Tibial nerve (tissue), 4 donors: ENCODE measurements around the gene ZFAND3. TPM values are rescaled to one million over a fixed set of nuclear protein-coding genes. Genes with fewer than 3 reads are reported as not detected.
"Not testable (repeated sequence)": the region's sequence is repeated elsewhere in the genome, so short reads cannot be mapped to it uniquely, and the experiment has no call there.

Experiments
- DNase-seq, 2 donors: peaks; one replicate each; pipeline ENCODE4 v3.0.0-alpha.2; 2019; ENCODE audit warnings: low spot score in 2 of 2
- H3K27ac ChIP-seq, 4 donors: fragments of 200-600 bp; sonication (generic) in 3 of 4; one replicate each; pipeline ENCODE4 v1.5.1; 2017 to 2019; ENCODE audit warnings: mild to moderate bottlenecking in 1 of 4
- H3K27me3 ChIP-seq, 2 donors: fragments of 200-600 bp; sonication (generic) in 1 of 2; one replicate each; pipeline versions ENCODE4 v1.5.1 to v1.6.0; 2017 to 2019
- H3K36me3 ChIP-seq, 3 donors: fragments of 200-600 bp; sonication (generic); one replicate each; pipeline ENCODE4 v1.5.1; 2018 to 2019
- H3K4me1 ChIP-seq, 4 donors: fragments of 200-600 bp; sonication (generic) in 3 of 4; one replicate each; pipeline ENCODE4 v1.5.1; 2017 to 2019
- H3K4me3 ChIP-seq, 4 donors: fragments of 200-600 bp; sonication (generic) in 3 of 4; one replicate each; pipeline ENCODE4 v1.5.1; 2017 to 2019; ENCODE audit warnings: mild to moderate bottlenecking in 1 of 4, moderate library complexity in 1 of 4
- H3K9me3 ChIP-seq, 4 donors: fragments of 200-600 bp; sonication (generic) in 3 of 4; one replicate each; pipeline ENCODE4 v1.5.1; 2017 to 2019
- EP300 ChIP-seq, 2 donors: sonication (generic); formaldehyde crosslinking; IDR thresholded peaks; one replicate each; pipeline ENCODE4 v1.6.1; 2017; ENCODE audit warnings: antibody characterized with exemption in 2 of 2, mild to moderate bottlenecking in 1 of 2
- POLR2A ChIP-seq, 2 donors: fragments of 450-650 bp; IDR thresholded peaks; one replicate each; pipeline ENCODE4 v1.6.1; 2017; ENCODE audit warnings: antibody characterized with exemption in 2 of 2, mild to moderate bottlenecking in 2 of 2, moderate library complexity in 2 of 2
- WGBS, 2 donors: methylation state at CpG; one replicate each; pipeline ENCODE4 v1.1.5; 2018; 5-methylcytosine and 5-hydroxymethylcytosine counted together
- total RNA-seq, 4 donors: library from RNA; depleted of rRNA; stranded (reverse); fragments of >200 nt; gene quantifications; one replicate each; pipeline ENCODE4 v1.1.0, GENCODE V29; 2016
- TF ChIP-seq, protein P1 (sequence below), 5 experiments: fragments of 200-600 bp in 3 of 5; fragments of 450-650 bp in 2 of 5; sonication (generic) in 3 of 5; IDR thresholded peaks; one replicate each; pipeline ENCODE4 v1.5.1; 2016 to 2019; ENCODE audit warnings: antibody characterized with exemption in 5 of 5, mild to moderate bottlenecking in 3 of 5, moderate library complexity in 2 of 5

Gene ZFAND3
- total RNA-seq, 4 donors from 2014 or later = 30.1 to 47.9 (median 39.1) TPM

DNA sequence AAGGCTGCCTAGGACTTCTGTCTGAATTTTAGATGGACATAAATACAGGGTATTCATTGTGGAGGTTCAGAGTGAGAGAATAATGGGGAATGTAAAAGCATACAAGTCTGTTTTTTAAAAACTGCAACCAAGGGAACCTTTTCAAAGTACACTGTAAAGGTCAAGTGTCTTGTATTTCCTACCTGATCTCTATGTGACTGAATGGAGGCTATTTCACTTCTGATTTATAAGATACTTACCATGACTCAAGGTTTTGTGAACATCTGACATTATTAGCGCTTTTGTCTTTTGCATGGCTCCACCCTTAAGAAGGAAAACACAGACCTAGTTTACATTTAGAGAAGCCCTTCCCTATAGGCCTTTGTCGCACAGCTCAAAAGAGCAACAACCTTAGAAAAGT is 126.5 kb downstream of the ZFAND3 start:
- 97% methylated on average over 2 of the region's 2 CpGs for WGBS, 2 donors

DNA sequence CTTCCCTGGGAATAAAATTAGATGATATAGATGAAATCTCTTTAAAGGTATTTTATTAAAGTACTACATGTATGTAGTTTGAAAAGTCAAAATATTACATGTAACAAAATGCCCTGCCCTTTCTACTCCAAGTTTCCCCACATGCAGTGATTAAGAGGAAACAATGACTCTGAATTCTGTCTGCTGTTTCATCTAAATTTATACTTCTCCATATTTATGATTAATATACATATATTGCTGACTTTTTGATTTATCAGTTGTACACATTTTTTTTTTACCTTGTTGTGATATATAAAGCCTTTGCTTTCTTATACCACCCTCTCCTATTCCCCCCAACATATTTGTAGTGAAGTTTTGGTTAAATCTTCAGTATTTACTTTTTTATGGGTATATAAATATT is 127.9 kb downstream of the ZFAND3 start:
- Histone ChIP-seq H3K4me3 (no peak overlapping the region), H3K27me3 (no peaks in the 10 kb centered on the region), H3K27ac (no peak overlapping the region), H3K36me3 (no peaks in the 10 kb centered on the region), H3K9me3 (no peaks in the 10 kb centered on the region), H3K4me1 (peaks cover 0 to 44% (median 0%) of the 10 kb centered on the region in 4 donors)
- no peak for DNase-seq
- TF ChIP-seq POLR2A (IDR thresholded peaks at IDR 0.05) (no peak), EP300 (IDR thresholded peaks at IDR 0.05) (no peak)
- TF ChIP-seq, protein P1, sequence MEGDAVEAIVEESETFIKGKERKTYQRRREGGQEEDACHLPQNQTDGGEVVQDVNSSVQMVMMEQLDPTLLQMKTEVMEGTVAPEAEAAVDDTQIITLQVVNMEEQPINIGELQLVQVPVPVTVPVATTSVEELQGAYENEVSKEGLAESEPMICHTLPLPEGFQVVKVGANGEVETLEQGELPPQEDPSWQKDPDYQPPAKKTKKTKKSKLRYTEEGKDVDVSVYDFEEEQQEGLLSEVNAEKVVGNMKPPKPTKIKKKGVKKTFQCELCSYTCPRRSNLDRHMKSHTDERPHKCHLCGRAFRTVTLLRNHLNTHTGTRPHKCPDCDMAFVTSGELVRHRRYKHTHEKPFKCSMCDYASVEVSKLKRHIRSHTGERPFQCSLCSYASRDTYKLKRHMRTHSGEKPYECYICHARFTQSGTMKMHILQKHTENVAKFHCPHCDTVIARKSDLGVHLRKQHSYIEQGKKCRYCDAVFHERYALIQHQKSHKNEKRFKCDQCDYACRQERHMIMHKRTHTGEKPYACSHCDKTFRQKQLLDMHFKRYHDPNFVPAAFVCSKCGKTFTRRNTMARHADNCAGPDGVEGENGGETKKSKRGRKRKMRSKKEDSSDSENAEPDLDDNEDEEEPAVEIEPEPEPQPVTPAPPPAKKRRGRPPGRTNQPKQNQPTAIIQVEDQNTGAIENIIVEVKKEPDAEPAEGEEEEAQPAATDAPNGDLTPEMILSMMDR (IDR thresholded peaks at IDR 0.05) = no peak

More for the DNA sequence above, 126.5 kb downstream of the ZFAND3 start:
- Histone ChIP-seq H3K27ac (no peak overlapping the region), H3K9me3 (no peaks in the 10 kb centered on the region), H3K4me1 (peaks cover 0 to 46% (median 2%) of the 10 kb centered on the region in 4 donors), H3K27me3 (no peaks in the 10 kb centered on the region), H3K36me3 (no peaks in the 10 kb centered on the region), H3K4me3 (no peak overlapping the region)
- DNase-seq = no peak
- TF ChIP-seq, protein P1 (IDR thresholded peaks at IDR 0.05) = no peak
- TF ChIP-seq POLR2A (IDR thresholded peaks at IDR 0.05) = no peak
- TF ChIP-seq EP300 (IDR thresholded peaks at IDR 0.05) = no peak

DNA sequence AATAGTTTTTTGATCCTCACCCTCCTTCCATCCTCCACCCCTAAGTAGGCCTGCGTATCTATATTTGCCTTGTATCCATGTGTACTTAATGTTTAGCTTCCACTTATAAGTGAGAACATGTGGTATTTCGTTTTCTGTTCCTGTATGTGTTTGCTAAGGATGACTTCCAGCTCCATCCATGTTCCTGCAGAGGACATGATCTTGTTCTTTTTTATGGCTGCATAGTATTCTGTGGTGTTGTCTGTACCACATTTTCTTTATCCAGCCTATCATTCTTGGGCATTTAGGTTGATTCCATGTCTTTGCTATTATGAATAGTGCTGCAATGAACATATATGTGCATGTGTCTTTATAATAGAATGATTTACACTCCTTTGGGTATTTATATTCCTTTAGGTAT is 129.1 kb downstream of the ZFAND3 start:
- WGBS, 2 donors = 96 to 100% methylated on average over 2 of the region's 2 CpGs

DNA sequence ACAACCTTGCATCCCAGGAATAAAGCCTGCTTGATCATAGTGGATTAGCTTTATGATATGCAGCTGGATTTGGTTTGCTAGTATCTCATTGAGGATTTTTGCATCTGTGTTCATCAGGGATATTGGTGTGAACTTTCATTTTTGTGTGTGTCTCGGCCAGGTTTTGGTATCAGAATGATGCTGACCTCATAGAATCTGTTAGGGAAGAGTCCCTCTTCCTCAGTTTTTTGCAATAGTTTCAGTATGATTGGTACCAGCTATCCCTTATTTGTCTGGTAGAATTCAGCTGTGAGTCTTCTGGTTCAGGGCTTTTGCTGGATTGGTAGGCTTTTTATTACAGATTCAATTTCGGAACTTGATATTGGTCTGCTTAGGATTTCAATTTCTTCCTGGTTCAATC is 132.5 kb downstream of the ZFAND3 start:
- Histone ChIP-seq H3K27me3 (no peaks in the 10 kb centered on the region), H3K9me3 (no peaks in the 10 kb centered on the region), H3K36me3 (no peaks in the 10 kb centered on the region), H3K4me1 (peaks cover 0 to 49% (median 4%) of the 10 kb centered on the region in 4 donors), H3K4me3 (no peak overlapping the region), H3K27ac (no peak overlapping the region)
- no peak for DNase-seq
- 87 to 92% methylated on average over 2 of the region's 2 CpGs for WGBS, 2 donors
- no peak for TF ChIP-seq POLR2A (IDR thresholded peaks at IDR 0.05)
- no peak for TF ChIP-seq EP300 (IDR thresholded peaks at IDR 0.05)
- TF ChIP-seq, protein P1 (IDR thresholded peaks at IDR 0.05) = no peak

More for the DNA sequence above, 129.1 kb downstream of the ZFAND3 start:
- H3K9me3 ChIP-seq, H3K27ac ChIP-seq, H3K36me3 ChIP-seq, H3K4me3 ChIP-seq, DNase-seq, H3K27me3 ChIP-seq: not testable (repeated sequence)
- peaks cover 0 to 35% (median 0%) of the 10 kb centered on the region in 4 donors for H3K4me1 ChIP-seq

DNA sequence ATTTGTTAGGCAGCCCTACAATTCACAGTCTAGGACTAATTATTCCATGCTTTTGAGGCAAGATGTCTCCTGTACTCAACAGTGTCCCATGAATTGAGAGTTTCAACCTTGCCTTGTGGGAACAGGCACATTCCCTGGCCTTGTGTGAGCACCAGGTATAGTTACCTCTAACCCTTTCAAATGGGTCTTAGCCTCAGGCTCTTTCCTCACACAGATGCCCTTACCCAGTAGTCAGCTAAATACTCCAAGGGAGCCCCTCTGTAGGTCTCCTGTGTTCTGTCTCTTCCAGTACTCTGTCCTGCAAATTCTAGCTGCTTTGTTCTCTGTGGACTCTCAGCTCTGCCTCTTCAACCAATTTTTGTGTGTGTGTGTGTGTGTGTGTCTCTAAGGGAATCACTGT is 135.3 kb downstream of the ZFAND3 start:
- Histone ChIP-seq H3K4me1 (peaks cover 0 to 51% (median 7%) of the 10 kb centered on the region in 4 donors), H3K4me3 (no peak overlapping the region), H3K36me3 (no peaks in the 10 kb centered on the region), H3K27ac (no peak overlapping the region), H3K27me3 (no peaks in the 10 kb centered on the region), H3K9me3 (no peaks in the 10 kb centered on the region)
- DNase-seq = no peak
- TF ChIP-seq, protein P1 (IDR thresholded peaks at IDR 0.05) = no peak
- TF ChIP-seq POLR2A (IDR thresholded peaks at IDR 0.05) (no peak), EP300 (IDR thresholded peaks at IDR 0.05) (no peak)

DNA sequence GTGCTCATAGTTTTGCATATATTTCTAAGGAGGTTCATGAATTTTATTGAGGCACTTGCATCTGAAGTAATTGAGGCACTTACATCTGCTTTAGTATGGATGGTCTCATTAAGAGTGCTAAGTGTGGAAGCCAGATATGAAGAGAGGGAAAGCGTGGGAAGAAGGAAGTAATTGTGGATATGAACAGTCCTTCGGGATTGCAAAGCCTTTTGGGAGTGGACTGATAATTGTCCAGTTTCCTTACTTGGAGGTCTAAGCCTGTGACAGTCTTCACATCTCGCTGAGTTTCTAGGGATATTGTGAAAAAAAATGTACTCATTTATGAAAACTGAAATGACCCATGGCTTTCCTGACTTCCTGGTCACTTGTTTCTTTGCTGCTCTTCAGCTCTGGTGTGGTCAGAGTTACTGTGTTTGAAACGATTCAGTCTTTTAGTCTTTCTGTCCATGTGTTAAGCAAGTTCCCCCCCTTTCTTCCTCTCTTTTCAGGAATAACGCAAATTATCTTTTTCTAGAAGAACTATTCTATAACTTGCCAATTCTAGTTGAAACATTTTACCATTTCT is 137.3 kb downstream of the ZFAND3 start:
- no peaks in the 10 kb centered on the region for H3K27me3 ChIP-seq
- DNase-seq = no peak
- 30 to 41% methylated on average over 5 of the region's 5 CpGs for WGBS, 2 donors
- peaks cover 0 to 44% (median 7%) of the 10 kb centered on the region in 4 donors for H3K4me1 ChIP-seq
- H3K4me3 ChIP-seq = no peak overlapping the region
- H3K9me3 ChIP-seq = no peaks in the 10 kb centered on the region
- no peaks in the 10 kb centered on the region for H3K36me3 ChIP-seq
- H3K27ac ChIP-seq = no peak overlapping the region
- no peak for TF ChIP-seq POLR2A (IDR thresholded peaks at IDR 0.05)
- TF ChIP-seq EP300 (IDR thresholded peaks at IDR 0.05) = no peak
- TF ChIP-seq, protein P1 (IDR thresholded peaks at IDR 0.05) = no peak
